Epithelial cell of proximal tubule (primary cell): ENCODE results near the gene TMEM270. TPM values are rescaled to one million over a fixed set of nuclear protein-coding genes. Genes with fewer than 3 reads are reported as not detected.

Experiments
- DNase-seq: peaks from one replicate; pipeline ENCODE4 v3.0.0-alpha.2; 2011; ENCODE audit warnings: low read depth
- H3K4me3 ChIP-seq: 2 replicates; pipeline ENCODE4 v1.5.1; 2011; ENCODE audit warnings: low read depth, mild to moderate bottlenecking, low read length
- total RNA-seq: library from RNA; depleted of rRNA; stranded (reverse); fragments of >200 nt; gene quantifications from 2 replicates; pipeline ENCODE4 v1.2.3, GENCODE V29; 2015
- TF ChIP-seq, protein P1 (sequence below): conservative IDR thresholded peaks from 2 replicates; pipeline ENCODE4 v1.5.1; 2012; ENCODE audit warnings: low read depth, mild to moderate bottlenecking, low read length

Gene TMEM270
- total RNA-seq, 1 donor from 2014 or later = not detected

DNA sequence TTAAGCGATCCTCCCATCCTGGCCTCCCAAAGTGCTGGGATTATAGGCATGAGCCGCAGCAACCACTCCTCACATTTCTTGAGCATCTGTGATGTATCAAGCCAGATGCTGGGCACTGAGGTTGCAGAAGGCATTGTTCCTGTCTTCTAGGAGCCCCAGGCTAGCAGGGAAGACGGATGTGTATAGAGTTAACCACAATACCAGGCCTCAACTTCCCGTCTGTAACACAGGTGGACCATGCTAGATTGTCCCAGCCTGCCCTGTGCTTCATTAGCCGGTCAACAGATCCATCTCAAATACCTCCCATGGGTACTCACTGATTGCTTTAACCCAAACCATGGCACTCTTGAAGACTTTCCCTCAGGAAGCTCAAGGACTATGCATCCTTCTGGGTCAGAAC is 32.0 kb upstream of the TMEM270 start:
- TF ChIP-seq, protein P1, sequence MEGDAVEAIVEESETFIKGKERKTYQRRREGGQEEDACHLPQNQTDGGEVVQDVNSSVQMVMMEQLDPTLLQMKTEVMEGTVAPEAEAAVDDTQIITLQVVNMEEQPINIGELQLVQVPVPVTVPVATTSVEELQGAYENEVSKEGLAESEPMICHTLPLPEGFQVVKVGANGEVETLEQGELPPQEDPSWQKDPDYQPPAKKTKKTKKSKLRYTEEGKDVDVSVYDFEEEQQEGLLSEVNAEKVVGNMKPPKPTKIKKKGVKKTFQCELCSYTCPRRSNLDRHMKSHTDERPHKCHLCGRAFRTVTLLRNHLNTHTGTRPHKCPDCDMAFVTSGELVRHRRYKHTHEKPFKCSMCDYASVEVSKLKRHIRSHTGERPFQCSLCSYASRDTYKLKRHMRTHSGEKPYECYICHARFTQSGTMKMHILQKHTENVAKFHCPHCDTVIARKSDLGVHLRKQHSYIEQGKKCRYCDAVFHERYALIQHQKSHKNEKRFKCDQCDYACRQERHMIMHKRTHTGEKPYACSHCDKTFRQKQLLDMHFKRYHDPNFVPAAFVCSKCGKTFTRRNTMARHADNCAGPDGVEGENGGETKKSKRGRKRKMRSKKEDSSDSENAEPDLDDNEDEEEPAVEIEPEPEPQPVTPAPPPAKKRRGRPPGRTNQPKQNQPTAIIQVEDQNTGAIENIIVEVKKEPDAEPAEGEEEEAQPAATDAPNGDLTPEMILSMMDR = no peak
- DNase-seq = no peak
- H3K4me3 ChIP-seq = no peak overlapping the region

DNA sequence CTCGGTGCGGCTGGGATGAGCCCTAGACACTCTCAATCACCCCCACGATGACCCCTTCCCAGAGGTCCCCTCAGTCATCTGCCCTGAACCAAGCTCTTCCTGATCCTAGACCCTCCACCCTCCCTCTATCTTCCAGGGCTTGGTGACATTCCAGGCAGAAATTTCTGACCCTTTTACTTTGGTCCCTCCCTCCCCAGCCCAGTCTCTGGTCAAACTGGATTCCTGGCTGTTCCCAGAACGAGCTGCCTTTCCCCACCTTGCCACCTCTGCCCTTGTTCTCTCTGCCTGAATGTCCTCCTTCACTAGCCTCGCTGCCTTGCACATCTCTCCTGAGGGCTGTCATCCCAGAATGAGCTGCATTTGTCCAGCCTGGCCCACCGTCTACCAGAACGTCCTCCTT is 31.5 kb upstream of the TMEM270 start:
- no peak overlapping the region for H3K4me3 ChIP-seq
- DNase-seq = no peak
- TF ChIP-seq, protein P1 = no peak

DNA sequence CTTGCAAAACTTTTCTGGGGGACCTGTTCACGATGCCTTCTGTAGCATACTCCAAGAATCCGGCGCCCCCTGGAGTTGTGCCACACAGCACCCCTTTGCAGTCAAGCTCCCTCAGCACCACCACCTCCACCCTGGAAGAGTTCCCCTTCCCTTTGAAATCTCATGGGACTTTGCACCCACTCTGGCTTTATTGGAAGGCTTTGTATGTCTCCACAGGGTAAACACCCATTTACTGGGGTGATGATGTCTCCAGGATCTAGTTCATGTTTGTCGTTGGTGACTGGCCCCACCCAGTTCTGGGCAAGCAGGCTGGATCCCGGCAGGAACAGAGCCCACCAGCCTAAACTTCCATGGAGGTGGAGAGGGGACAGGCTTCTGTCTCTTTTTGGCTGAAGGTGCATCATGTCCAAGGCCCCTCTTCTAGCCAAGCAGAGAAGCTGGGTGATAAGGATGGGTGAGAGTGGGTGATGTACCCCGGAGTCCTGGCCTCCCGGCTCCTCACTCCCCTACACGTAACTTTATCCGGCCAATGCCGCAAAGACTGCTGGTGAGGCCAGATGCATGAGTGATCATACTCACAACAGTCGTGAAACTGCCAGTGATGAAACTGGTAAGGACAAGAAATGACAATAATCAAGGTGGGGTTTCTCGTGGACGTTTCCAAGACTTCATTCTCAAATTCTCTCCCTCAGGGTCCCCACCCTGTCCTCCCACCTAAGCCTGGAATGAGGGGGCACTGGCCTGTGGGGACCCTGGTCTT is 30.9 kb upstream of the TMEM270 start:
- DNase-seq = no peak
- TF ChIP-seq, protein P1 = peak; percentile 23
- peak overlapping the region; percentile 70 for H3K4me3 ChIP-seq

DNA sequence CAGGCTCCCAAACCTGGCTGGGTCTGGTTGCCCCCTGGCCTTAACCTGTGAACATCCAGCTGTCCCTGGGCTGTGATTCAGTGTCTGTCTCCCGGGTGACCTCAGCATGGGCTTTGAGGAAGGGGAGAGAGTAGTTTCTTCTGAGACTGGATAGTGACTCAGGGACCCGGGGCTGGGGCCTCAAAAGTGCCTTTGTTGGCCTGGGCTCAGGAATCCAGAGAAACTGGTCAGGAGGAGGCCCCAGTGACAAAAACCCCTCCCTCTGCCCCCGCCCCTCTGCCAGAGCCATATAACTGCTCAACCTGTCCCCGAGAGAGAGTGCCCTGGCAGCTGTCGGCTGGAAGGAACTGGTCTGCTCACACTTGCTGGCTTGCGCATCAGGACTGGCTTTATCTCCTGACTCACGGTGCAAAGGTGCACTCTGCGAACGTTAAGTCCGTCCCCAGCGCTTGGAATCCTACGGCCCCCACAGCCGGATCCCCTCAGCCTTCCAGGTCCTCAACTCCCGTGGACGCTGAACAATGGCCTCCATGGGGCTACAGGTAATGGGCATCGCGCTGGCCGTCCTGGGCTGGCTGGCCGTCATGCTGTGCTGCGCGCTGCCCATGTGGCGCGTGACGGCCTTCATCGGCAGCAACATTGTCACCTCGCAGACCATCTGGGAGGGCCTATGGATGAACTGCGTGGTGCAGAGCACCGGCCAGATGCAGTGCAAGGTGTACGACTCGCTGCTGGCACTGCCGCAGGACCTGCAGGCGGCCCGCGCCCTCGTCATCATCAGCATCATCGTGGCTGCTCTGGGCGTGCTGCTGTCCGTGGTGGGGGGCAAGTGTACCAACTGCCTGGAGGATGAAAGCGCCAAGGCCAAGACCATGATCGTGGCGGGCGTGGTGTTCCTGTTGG is 30.0 kb upstream of the TMEM270 start, which contains the start of gene CLDN4:
Gene CLDN4 (plus strand): TSS at position 316 of the 903 bp plus-strand sequence. CDS start 206 bp downstream, at position 522.
- peak within 1 kb of the TSS; percentile 70 for H3K4me3 ChIP-seq
- TF ChIP-seq, protein P1 = no peak
- DNase-seq = no peak

DNA sequence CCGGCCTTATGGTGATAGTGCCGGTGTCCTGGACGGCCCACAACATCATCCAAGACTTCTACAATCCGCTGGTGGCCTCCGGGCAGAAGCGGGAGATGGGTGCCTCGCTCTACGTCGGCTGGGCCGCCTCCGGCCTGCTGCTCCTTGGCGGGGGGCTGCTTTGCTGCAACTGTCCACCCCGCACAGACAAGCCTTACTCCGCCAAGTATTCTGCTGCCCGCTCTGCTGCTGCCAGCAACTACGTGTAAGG is 29.4 kb upstream of the TMEM270 start:
- peak overlapping the region; percentile 70 for H3K4me3 ChIP-seq

DNA sequence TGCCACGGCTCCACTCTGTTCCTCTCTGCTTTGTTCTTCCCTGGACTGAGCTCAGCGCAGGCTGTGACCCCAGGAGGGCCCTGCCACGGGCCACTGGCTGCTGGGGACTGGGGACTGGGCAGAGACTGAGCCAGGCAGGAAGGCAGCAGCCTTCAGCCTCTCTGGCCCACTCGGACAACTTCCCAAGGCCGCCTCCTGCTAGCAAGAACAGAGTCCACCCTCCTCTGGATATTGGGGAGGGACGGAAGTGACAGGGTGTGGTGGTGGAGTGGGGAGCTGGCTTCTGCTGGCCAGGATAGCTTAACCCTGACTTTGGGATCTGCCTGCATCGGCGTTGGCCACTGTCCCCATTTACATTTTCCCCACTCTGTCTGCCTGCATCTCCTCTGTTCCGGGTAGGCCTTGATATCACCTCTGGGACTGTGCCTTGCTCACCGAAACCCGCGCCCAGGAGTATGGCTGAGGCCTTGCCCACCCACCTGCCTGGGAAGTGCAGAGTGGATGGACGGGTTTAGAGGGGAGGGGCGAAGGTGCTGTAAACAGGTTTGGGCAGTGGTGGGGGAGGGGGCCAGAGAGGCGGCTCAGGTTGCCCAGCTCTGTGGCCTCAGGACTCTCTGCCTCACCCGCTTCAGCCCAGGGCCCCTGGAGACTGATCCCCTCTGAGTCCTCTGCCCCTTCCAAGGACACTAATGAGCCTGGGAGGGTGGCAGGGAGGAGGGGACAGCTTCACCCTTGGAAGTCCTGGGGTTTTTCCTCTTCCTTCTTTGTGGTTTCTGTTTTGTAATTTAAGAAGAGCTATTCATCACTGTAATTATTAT is 28.9 kb upstream of the TMEM270 start:
- peak overlapping the region; percentile 70 for H3K4me3 ChIP-seq
- TF ChIP-seq, protein P1 = no peak
- DNase-seq = no peak

More for the DNA sequence above, 29.4 kb upstream of the TMEM270 start:
- no peak for DNase-seq
- TF ChIP-seq, protein P1 = no peak
